EH (cell line): ENCODE results near the gene DNAI4.
"Not testable (repeated sequence)": the region's sequence is repeated elsewhere in the genome, so short reads cannot be mapped to it uniquely, and the experiment has no call there.

Source experiments
- DNase-seq: peaks from one replicate; pipeline ENCODE4 v3.0.0-alpha.2; 2015; ENCODE audit warnings: low read depth

The DNAI4 gene

GRCh38 chr1:66833112-66833511, 91.5 kb downstream of the DNAI4 start:
- DNase-seq: no peak

GRCh38 chr1:66831529-66832239, 93.0 kb downstream of the DNAI4 start:
- no peak for DNase-seq

GRCh38 chr1:66824771-66825170, 99.9 kb downstream of the DNAI4 start:
- no peak for DNase-seq

GRCh38 chr1:66809736-66810326, 114.8 kb downstream of the DNAI4 start:
- peak; percentile 15 for DNase-seq

GRCh38 chr1:66809245-66809644, 115.4 kb downstream of the DNAI4 start:
- DNase-seq: no peak

- DNase-seq: not testable (repeated sequence)
These were observed 128.8 kb downstream of the DNAI4 start for GRCh38 chr1:66795839-66796238.

- no peak for DNase-seq
These were observed 132.7 kb downstream of the DNAI4 start for GRCh38 chr1:66791621-66792610.

- DNase-seq: no peak
These were observed 136.3 kb downstream of the DNAI4 start for GRCh38 chr1:66788231-66788939.

- DNase-seq: no peak
These were observed 137.0 kb downstream of the DNAI4 start for GRCh38 chr1:66787641-66788040.

- DNase-seq: not testable (repeated sequence)
These were observed 138.9 kb downstream of the DNAI4 start for GRCh38 chr1:66785800-66786199.

- DNase-seq: no peak
These were observed 145.1 kb downstream of the DNAI4 start for GRCh38 chr1:66779475-66780078.

- no peak for DNase-seq
These were observed 145.7 kb downstream of the DNAI4 start for GRCh38 chr1:66778969-66779368.

GRCh38 chr1:66778266-66778665, 146.4 kb downstream of the DNAI4 start:
- DNase-seq: no peak

- no peak for DNase-seq
These were observed 146.8 kb downstream of the DNAI4 start for GRCh38 chr1:66777831-66778230.

- no peak for DNase-seq
These were observed 149.0 kb downstream of the DNAI4 start for GRCh38 chr1:66775646-66776045.

GRCh38 chr1:66774438-66774837, 150.2 kb downstream of the DNAI4 start:
- DNase-seq: no peak

- DNase-seq: no peak
These were observed 151.4 kb downstream of the DNAI4 start for GRCh38 chr1:66773227-66773626.

- DNase-seq: no peak
These were observed 154.0 kb downstream of the DNAI4 start for GRCh38 chr1:66770694-66771093.

- DNase-seq: no peak
These were observed 154.4 kb downstream of the DNAI4 start for GRCh38 chr1:66770240-66770639.

- no peak for DNase-seq
These were observed 155.0 kb downstream of the DNAI4 start for GRCh38 chr1:66769512-66770229.

- DNase-seq: no peak
These were observed 155.7 kb downstream of the DNAI4 start for GRCh38 chr1:66768965-66769364.
